DMS 273 treated with DMSO at 0.1 percent for 48 hours (cell line): ENCODE results near the gene ARHGEF16.

ENCODE experiments used
- DNase-seq: peaks from one replicate; lab custom pipeline; 2025; lab: John Stamatoyannopoulos, UW

The ARHGEF16 gene

GRCh38 chr1:3438661-3439180, 15.7 kb upstream of the ARHGEF16 start:
- no peak for DNase-seq

- DNase-seq = no peak
Measured at GRCh38 chr1:3439346-3440299, 14.8 kb upstream of the ARHGEF16 start.

GRCh38 chr1:3440300-3440681, 14.2 kb upstream of the ARHGEF16 start:
- DNase-seq = no peak

- no peak for DNase-seq
Measured at GRCh38 chr1:3440711-3441409, 13.6 kb upstream of the ARHGEF16 start.

- DNase-seq = no peak
Measured at GRCh38 chr1:3441410-3441847, 13.0 kb upstream of the ARHGEF16 start.

- no peak for DNase-seq
Measured at GRCh38 chr1:3441880-3442279, 12.6 kb upstream of the ARHGEF16 start.

GRCh38 chr1:3442331-3442730, 12.1 kb upstream of the ARHGEF16 start:
- no peak for DNase-seq

- no peak for DNase-seq
Measured at GRCh38 chr1:3442901-3443300, 11.6 kb upstream of the ARHGEF16 start.

- no peak for DNase-seq
Measured at GRCh38 chr1:3443807-3444206, 10.7 kb upstream of the ARHGEF16 start.

GRCh38 chr1:3444298-3444697, 10.2 kb upstream of the ARHGEF16 start:
- no peak for DNase-seq

- no peak for DNase-seq
Measured at GRCh38 chr1:3444736-3445135, 9.7 kb upstream of the ARHGEF16 start.

GRCh38 chr1:3450202-3450863, 4.1 kb upstream of the ARHGEF16 start:
- DNase-seq = no peak

GRCh38 chr1:3450983-3451382, 3.5 kb upstream of the ARHGEF16 start:
- DNase-seq = no peak

GRCh38 chr1:3451994-3452865, 2.2 kb upstream of the ARHGEF16 start:
- no peak for DNase-seq

- no peak for DNase-seq
Measured at GRCh38 chr1:3452866-3453175, 1.6 kb upstream of the ARHGEF16 start.

- DNase-seq = no peak
Measured at GRCh38 chr1:3453203-3453761, 1.2 kb upstream of the ARHGEF16 start.

GRCh38 chr1:3454811-3455618, 550 bp downstream of the ARHGEF16 start:
- DNase-seq = no peak

GRCh38 chr1:3455670-3456448, 1.4 kb downstream of the ARHGEF16 start:
- no peak for DNase-seq

GRCh38 chr1:3456449-3456963, 2.0 kb downstream of the ARHGEF16 start:
- DNase-seq = no peak
